Measurements from ENCODE around the gene NPC2.

NPC2 gene

GRCh38 chr14:74532246-74532645 lies 39.1 kb upstream of the NPC2 start:
- TF ChIP-seq POLR2AphosphoS5 (IDR thresholded peaks at IDR 0.05; ENCODE audit: borderline replicate concordance, low read depth, low read length) = no peak
- no peak for TF ChIP-seq FOXP2 (optimal IDR thresholded peaks at IDR 0.05; ENCODE audit: control extremely low read depth, extremely low read length, insufficient read depth)
- no peak for TF ChIP-seq EZH2 (IDR thresholded peaks at IDR 0.05)
- no peak overlapping the region for H3K4me3 ChIP-seq
- no peak for DNase-seq (ENCODE audit: low read depth, low spot score)
- H3K36me3 ChIP-seq (ENCODE audit: insufficient read depth, low read length) = no peaks in the 10 kb centered on the region
- H3K27ac ChIP-seq = no peak overlapping the region
- H3K9ac ChIP-seq (ENCODE audit: insufficient read length) = no peak overlapping the region
- H3K9me3 ChIP-seq (ENCODE audit: low read depth, low read length) = no peaks in the 10 kb centered on the region

- no peaks in the 10 kb centered on the region for H3K36me3 ChIP-seq (ENCODE audit: insufficient read depth, low read length)
- no peaks in the 10 kb centered on the region for H3K9me3 ChIP-seq (ENCODE audit: low read depth, low read length)
- H3K4me3 ChIP-seq = no peak overlapping the region
- H3K27ac ChIP-seq = no peak overlapping the region
- no peak for DNase-seq (ENCODE audit: low read depth, low spot score)
- TF ChIP-seq EZH2 (IDR thresholded peaks at IDR 0.05) (no peak), FOXP2 (optimal IDR thresholded peaks at IDR 0.05; ENCODE audit: control extremely low read depth, extremely low read length, insufficient read depth) (no peak), POLR2AphosphoS5 (IDR thresholded peaks at IDR 0.05; ENCODE audit: borderline replicate concordance, low read depth, low read length) (no peak)
- H3K9ac ChIP-seq (ENCODE audit: insufficient read length) = no peak overlapping the region
Measured at GRCh38 chr14:74531467-74531866, 38.4 kb upstream of the NPC2 start.

- Histone ChIP-seq H3K27ac (no peak overlapping the region), H3K36me3 (ENCODE audit: insufficient read depth, low read length) (no peaks in the 10 kb centered on the region), H3K4me3 (no peak overlapping the region), H3K9ac (ENCODE audit: insufficient read length) (no peak overlapping the region), H3K9me3 (ENCODE audit: low read depth, low read length) (no peaks in the 10 kb centered on the region)
- no peak for TF ChIP-seq FOXP2 (optimal IDR thresholded peaks at IDR 0.05; ENCODE audit: control extremely low read depth, extremely low read length, insufficient read depth)
- no peak for TF ChIP-seq EZH2 (IDR thresholded peaks at IDR 0.05)
- TF ChIP-seq POLR2AphosphoS5 (IDR thresholded peaks at IDR 0.05; ENCODE audit: borderline replicate concordance, low read depth, low read length) = no peak
- DNase-seq (ENCODE audit: low read depth, low spot score) = no peak
Measured at GRCh38 chr14:74531006-74531405, 37.9 kb upstream of the NPC2 start.

- Histone ChIP-seq H3K4me3 (no peak overlapping the region), H3K9ac (ENCODE audit: insufficient read length) (no peak overlapping the region), H3K36me3 (ENCODE audit: insufficient read depth, low read length) (no peaks in the 10 kb centered on the region), H3K9me3 (ENCODE audit: low read depth, low read length) (no peaks in the 10 kb centered on the region), H3K27ac (no peak overlapping the region)
- TF ChIP-seq EZH2 (IDR thresholded peaks at IDR 0.05) (no peak), FOXP2 (optimal IDR thresholded peaks at IDR 0.05; ENCODE audit: control extremely low read depth, extremely low read length, insufficient read depth) (no peak), POLR2AphosphoS5 (IDR thresholded peaks at IDR 0.05; ENCODE audit: borderline replicate concordance, low read depth, low read length) (no peak)
- no peak for DNase-seq (ENCODE audit: low read depth, low spot score)
Measured at GRCh38 chr14:74528886-74529285, 35.8 kb upstream of the NPC2 start.

GRCh38 chr14:74528406-74528805 lies 35.3 kb upstream of the NPC2 start:
- Histone ChIP-seq H3K4me3 (no peak overlapping the region), H3K27ac (no peak overlapping the region), H3K36me3 (ENCODE audit: insufficient read depth, low read length) (no peaks in the 10 kb centered on the region), H3K9ac (ENCODE audit: insufficient read length) (no peak overlapping the region), H3K9me3 (ENCODE audit: low read depth, low read length) (no peaks in the 10 kb centered on the region)
- TF ChIP-seq FOXP2 (optimal IDR thresholded peaks at IDR 0.05; ENCODE audit: control extremely low read depth, extremely low read length, insufficient read depth) (no peak), EZH2 (IDR thresholded peaks at IDR 0.05) (no peak)
- DNase-seq (ENCODE audit: low read depth, low spot score) = no peak

GRCh38 chr14:74527736-74528280 lies 34.7 kb upstream of the NPC2 start:
- Histone ChIP-seq H3K4me3 (no peak overlapping the region), H3K9ac (ENCODE audit: insufficient read length) (no peak overlapping the region), H3K27ac (no peak overlapping the region), H3K9me3 (ENCODE audit: low read depth, low read length) (no peaks in the 10 kb centered on the region), H3K36me3 (ENCODE audit: insufficient read depth, low read length) (no peaks in the 10 kb centered on the region)
- no peak for DNase-seq (ENCODE audit: low read depth, low spot score)
- TF ChIP-seq FOXP2 (optimal IDR thresholded peaks at IDR 0.05; ENCODE audit: control extremely low read depth, extremely low read length, insufficient read depth) (no peak), POLR2AphosphoS5 (IDR thresholded peaks at IDR 0.05; ENCODE audit: borderline replicate concordance, low read depth, low read length) (no peak), EZH2 (IDR thresholded peaks at IDR 0.05) (no peak)

DNA sequence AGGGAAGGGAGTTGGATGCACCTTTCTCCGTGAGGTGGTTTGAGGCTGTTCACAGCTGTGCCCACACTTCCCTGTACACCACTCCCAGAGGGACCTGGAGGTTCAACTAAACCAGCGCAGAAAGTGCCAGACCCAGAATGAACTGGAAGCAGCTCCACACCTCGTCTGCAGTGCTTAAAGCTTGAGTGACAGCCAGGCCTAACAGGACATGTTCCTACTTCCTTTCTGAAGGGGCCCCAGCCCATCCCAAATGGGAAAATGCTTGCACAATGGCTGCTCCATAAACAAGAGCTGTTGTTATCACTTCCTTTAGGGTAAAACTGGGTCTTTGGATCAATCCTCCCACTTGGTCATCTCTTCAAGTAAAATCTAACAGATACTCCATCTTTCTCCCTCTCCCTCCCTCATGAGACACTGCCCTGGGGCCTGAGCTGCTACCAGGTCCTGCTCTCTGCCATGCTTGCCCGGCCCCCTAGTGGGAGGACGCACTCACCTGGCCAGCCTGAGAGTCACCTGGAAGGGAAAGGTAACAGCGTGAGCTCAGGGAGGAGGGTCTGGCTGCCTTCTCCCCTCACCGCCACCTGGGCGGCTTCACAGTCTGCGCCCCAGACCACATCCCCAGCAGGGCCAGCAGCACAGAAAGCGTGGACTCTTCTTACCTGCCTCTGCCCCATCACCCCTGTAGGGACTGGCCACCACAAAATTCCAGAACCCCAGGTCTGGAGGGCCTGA lies 33.9 kb upstream of the NPC2 start:
- Histone ChIP-seq H3K4me3 (no peak overlapping the region), H3K9me3 (ENCODE audit: low read depth, low read length) (no peaks in the 10 kb centered on the region), H3K36me3 (ENCODE audit: insufficient read depth, low read length) (no peaks in the 10 kb centered on the region), H3K9ac (ENCODE audit: insufficient read length) (no peak overlapping the region), H3K27ac (no peak overlapping the region)
- DNase-seq (ENCODE audit: low read depth, low spot score) = no peak
- TF ChIP-seq POLR2AphosphoS5 (IDR thresholded peaks at IDR 0.05; ENCODE audit: borderline replicate concordance, low read depth, low read length) = no peak
- no peak for TF ChIP-seq EZH2 (IDR thresholded peaks at IDR 0.05)
- TF ChIP-seq FOXP2 (optimal IDR thresholded peaks at IDR 0.05; ENCODE audit: control extremely low read depth, extremely low read length, insufficient read depth) = no peak

DNA sequence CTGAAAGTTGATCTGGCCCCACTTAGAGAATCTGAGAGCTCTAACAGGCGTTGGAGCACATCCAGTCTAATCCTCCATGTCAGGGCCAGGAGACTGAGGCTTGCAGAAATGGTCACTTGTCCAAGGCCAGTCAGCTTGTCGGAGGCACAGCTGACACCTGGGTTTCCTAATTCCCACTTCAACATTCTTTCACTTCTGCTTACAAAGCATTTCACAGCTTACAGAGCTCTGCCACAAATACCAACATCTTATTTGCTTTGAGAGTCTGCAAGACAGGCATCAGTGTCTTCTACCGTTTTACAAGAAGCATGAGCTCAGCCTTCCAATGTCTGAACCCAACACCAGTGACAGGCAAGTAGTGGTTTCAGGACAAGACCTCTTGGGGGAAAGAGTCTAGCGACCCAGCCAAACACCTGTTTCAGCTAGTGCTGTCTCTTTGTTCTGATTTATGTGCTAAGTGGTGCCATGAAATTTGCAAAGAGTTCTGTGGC lies 32.3 kb upstream of the NPC2 start:
- Histone ChIP-seq H3K4me3 (no peak overlapping the region), H3K36me3 (ENCODE audit: insufficient read depth, low read length) (no peaks in the 10 kb centered on the region), H3K9ac (ENCODE audit: insufficient read length) (no peak overlapping the region), H3K9me3 (ENCODE audit: low read depth, low read length) (no peaks in the 10 kb centered on the region), H3K27ac (no peak overlapping the region)
- TF ChIP-seq EZH2 (IDR thresholded peaks at IDR 0.05) = no peak
- TF ChIP-seq POLR2AphosphoS5 (IDR thresholded peaks at IDR 0.05; ENCODE audit: borderline replicate concordance, low read depth, low read length) = no peak
- no peak for DNase-seq (ENCODE audit: low read depth, low spot score)

GRCh38 chr14:74524812-74525135 lies 31.7 kb upstream of the NPC2 start:
- no peak overlapping the region for H3K4me3 ChIP-seq
- no peak for DNase-seq (ENCODE audit: low read depth, low spot score)
- H3K9me3 ChIP-seq (ENCODE audit: low read depth, low read length) = no peaks in the 10 kb centered on the region
- H3K27ac ChIP-seq = no peak overlapping the region
- no peak overlapping the region for H3K9ac ChIP-seq (ENCODE audit: insufficient read length)
- TF ChIP-seq FOXP2 (optimal IDR thresholded peaks at IDR 0.05; ENCODE audit: control extremely low read depth, extremely low read length, insufficient read depth) = no peak
- TF ChIP-seq EZH2 (IDR thresholded peaks at IDR 0.05) = no peak
- TF ChIP-seq POLR2AphosphoS5 (IDR thresholded peaks at IDR 0.05; ENCODE audit: borderline replicate concordance, low read depth, low read length) = no peak
- H3K36me3 ChIP-seq (ENCODE audit: insufficient read depth, low read length) = no peaks in the 10 kb centered on the region

Data from SK-N-MC (cell line).